22Rv1 (cell line): Measurements from ENCODE around the gene ARRDC3.

ENCODE experiments used
- H3K27ac ChIP-seq: fragments of 450-650 bp; 2 replicates; pipeline ENCODE4 v1.5.1; 2017
- CTCF ChIP-seq: fragments of 450-650 bp; IDR thresholded peaks from 2 replicates; pipeline ENCODE4 v1.5.1; 2017; ENCODE audit warnings: mild to moderate bottlenecking
- ZFX ChIP-seq: fragments of 450-650 bp; IDR thresholded peaks from 2 replicates; pipeline ENCODE4 v1.6.1; 2017; ENCODE audit warnings: antibody characterized with exemption, borderline replicate concordance

ARRDC3 gene

DNA sequence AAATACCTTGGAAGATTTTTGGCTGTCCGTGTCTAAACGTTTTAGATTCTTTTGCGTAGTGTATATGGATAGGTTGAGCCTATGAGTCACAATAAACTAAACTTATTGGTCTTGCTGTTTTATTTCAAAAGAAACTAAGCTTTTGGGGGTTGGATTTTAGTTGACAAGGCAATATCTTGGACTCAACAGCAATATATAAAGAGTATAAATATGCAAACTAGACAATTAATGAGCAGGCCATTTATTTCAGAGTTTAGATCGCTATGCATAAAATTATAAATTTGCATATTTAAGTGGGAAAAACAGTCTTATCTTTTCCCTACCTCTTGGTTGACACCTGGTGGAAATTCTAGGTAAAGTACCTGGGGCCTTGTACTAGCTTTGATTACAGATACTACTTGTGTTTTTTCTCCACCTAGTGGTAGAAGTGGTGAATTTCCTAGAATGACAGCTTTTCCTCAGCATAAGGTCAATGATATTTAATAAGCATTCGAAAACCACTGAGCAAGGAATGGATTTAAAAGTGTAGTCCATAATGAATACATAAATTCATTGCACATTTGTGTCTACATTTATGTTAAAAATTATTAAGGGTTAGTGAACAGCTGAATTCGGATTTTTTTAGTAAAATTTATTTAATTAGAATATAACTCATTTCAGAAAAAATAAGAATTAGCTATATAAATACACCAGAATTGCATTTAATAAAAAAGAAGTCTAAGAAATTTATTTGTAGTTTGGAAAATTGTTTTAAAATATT, 1.7 kb upstream of the ARRDC3 start:
- TF ChIP-seq CTCF, result peak; percentile 95
- no peak for TF ChIP-seq ZFX
- peak overlapping the region; percentile 99 for H3K27ac ChIP-seq

- no peak for TF ChIP-seq ZFX
- no peak for TF ChIP-seq CTCF
- H3K27ac ChIP-seq, result peak overlapping the region; percentile 99
Observed at GRCh38 chr5:91383956-91384300, 811 bp upstream of the ARRDC3 start.

DNA sequence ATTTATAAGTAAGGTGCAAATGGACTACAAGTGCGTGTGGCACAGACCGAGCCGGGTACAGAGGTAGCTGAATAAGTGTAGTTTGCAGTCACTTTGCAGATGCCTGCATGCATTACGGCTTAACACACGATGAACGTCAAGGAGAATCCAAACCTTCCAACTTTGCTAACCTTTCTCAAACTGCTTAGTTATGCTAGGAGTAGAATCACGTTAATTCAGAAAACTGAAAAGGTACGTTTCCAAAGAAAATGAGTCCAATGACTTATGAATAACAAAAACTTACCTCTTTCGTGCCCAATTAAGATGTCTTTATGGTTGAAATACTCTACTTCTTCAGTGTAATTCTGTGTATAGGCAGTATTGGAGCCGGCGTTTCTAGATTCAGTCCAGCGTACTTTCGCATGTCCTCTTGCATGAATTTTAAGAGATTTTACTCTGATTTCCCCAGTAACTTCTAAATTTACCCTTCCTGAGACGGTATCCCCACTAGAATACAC, 539 bp downstream of the ARRDC3 start:
- peak overlapping the region; percentile 99 for H3K27ac ChIP-seq
- TF ChIP-seq CTCF, result no peak
- no peak for TF ChIP-seq ZFX

GRCh38 chr5:91381774-91382359, 1.2 kb downstream of the ARRDC3 start:
- TF ChIP-seq CTCF, result no peak
- no peak for TF ChIP-seq ZFX
- peak overlapping the region; percentile 99 for H3K27ac ChIP-seq

GRCh38 chr5:91381239-91381773, 1.8 kb downstream of the ARRDC3 start:
- H3K27ac ChIP-seq, result peak overlapping the region; percentile 99
- TF ChIP-seq CTCF (no peak), ZFX (no peak)

GRCh38 chr5:91380491-91381238, 2.5 kb downstream of the ARRDC3 start:
- TF ChIP-seq CTCF (no peak), ZFX (no peak)
- peak overlapping the region; percentile 99 for H3K27ac ChIP-seq
